GM19372 (cell line): ENCODE data around the gene HOXD11.

Source experiments
- ATAC-seq: cut with Tn5 transposase; IDR thresholded peaks from one replicate; pipeline ENCODE4 v1.9.1; 2021; ENCODE audit warnings: mild to moderate bottlenecking, low read depth, moderate library complexity; ENCODE audit not compliant: unreplicated experiment

The HOXD11 gene

GRCh38 chr2:176106581-176107539 lies at the start of gene HOXD11:
Gene HOXD11, plus strand, starts transcription at chr2:176107280. Its CDS starts 76 bp downstream, at chr2:176107356.
- ATAC-seq: no peak

DNA sequence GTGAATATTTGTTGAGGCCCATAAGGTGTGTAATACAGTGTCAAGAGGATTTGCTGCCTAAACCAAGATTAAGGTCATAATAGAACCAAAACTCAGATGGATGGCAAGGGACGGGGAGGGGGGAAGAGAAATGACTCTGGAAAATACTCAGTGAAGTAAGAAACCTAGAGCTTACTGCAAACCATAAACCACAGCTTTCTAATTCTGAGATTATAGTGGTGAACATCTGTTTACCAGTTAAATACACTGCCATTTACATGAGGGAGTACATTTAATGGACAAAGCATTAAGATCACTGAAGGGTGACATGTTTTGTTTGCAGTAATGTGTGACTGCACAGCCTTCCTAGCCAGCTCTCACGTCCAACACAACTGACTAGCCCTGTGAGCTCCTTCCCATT lies 43.1 kb upstream of the HOXD11 start:
- no peak for ATAC-seq

- ATAC-seq: no peak
Observed at GRCh38 chr2:176066645-176067588, 40.2 kb upstream of the HOXD11 start.

- no peak for ATAC-seq
Observed at GRCh38 chr2:176067589-176068418, 39.3 kb upstream of the HOXD11 start.

DNA sequence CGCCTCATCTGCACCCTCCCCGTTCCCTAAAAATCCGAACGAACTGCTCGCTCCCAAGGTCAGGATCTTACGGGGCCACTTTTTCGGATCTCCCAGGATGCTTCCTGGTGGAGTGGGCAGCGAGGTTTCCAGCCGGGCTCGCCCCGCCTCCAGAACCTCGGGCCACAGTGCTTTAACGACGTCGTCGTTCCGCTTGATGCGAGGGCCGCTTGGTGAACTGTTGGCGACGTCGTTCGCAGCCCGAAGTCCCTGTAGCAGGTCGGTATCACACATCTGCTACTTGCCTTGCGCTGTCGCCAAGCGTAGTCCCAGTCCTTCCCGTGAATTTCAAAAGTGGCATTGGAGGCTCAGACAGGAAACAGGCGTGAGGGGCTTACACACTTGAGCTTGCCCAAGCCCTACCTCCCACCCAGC lies 38.7 kb upstream of the HOXD11 start:
- ATAC-seq: no peak

DNA sequence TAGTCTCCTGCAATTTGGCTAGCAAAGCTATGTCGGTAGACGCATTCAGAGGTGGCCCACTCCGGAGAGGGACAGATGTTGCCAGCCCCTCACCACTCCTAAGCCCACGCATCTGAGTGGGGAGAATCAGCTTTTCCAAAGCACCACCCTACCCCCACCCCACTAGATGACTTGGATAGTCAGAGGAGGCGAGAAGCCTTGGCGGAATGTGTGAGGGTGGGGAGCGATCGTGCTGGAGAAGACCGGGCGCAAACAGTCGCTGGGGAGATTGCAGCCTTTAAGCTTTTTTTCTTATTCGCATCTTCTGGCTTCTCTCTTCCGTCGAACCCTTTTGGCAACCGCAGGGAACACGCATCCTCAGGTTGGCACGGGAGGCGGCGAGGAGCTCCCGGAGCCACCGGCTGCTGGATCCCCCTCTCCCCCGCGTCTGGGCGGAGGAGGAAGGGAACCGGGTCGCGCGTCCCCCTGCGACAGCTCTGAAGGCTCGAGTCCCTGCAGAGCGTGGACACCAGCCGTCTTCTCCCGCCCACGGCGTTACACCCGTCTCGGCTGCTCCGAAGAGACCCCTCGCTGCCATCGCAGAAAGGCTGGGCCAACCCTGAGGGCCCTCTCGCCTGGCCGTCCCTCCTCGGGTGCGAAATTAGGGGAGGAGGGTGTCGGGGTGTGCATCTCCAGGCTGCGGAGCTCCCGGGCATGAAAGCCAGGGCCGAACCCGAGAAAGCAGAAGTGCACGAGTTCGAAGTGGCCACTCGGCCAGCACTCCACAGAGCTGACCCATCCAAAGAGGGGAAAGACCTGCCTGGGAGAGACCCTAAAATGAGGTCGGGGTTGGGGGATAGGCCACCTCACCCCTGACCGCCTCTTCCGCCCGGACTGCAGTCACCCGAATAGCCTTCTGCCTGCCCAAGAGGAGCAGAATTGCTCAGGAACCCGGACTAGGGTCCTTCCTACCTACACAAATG lies 35.5 kb upstream of the HOXD11 start:
- no peak for ATAC-seq

GRCh38 chr2:176072292-176072669 lies 34.8 kb upstream of the HOXD11 start:
- no peak for ATAC-seq

GRCh38 chr2:176072951-176073904 lies 33.9 kb upstream of the HOXD11 start:
- no peak for ATAC-seq

DNA sequence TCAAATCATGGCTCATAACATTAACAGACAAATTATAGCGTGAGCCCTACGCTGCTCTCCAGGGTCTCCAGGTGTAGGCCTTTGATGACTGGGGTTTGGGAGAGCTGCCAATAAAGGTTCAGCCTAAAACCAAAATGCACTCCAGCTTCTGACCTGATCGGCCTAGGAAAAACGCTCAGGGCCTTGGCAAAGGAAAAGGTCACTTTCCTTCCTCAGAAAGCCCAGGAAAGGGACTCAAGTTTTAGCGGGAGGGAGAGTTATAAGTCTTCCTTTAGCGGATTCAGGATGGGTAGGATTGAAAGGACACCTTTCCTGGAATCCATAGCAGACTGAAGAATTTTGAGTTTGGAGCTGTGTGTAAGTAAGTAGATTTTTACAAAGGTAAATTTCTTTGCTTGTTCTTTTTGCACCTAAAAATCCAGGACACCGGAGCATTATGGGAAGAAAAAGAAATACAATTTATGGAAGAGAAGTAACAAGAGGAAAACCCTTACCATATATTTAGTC lies 32.1 kb upstream of the HOXD11 start:
- no peak for ATAC-seq

GRCh38 chr2:176075481-176075880 lies 31.6 kb upstream of the HOXD11 start:
- ATAC-seq: no peak

- ATAC-seq: no peak
Observed at GRCh38 chr2:176076063-176076462, 31.0 kb upstream of the HOXD11 start.

- ATAC-seq: no peak
Observed at GRCh38 chr2:176076796-176077195, 30.3 kb upstream of the HOXD11 start.

DNA sequence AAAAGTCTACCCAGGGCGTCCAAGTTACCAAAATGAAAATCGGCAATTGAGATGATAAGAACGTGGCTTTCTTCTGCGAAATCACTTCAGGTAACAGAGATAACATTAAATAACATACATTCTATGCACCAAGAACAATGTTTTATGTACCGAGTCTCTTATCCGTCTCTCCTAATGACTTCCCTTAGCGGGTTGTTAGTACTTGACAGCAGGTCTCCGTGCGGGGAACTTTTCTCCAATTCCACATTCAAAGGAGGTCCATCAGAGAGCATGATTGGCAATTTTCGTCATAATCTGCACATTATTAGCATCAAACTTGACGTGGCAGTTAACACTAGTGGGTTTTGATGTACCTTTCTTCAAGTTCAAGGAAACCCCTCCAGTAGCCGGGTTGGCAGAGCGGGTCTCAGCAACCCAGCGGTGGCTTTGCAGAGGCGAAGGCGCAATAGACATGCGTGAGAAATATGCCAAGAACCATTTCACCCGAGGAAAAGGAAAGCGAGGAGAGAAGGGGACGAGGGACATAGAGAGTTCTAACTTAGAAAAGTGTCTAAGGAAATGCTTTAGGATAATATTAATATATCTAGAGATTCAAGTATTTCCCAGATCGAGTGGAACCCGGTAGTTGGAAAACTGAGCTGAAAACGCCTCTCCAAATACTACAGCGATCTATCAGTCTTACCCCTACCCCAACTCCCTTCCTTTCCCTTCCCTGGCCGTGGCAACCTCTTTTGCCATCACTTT lies 28.4 kb upstream of the HOXD11 start:
- no peak for ATAC-seq

DNA sequence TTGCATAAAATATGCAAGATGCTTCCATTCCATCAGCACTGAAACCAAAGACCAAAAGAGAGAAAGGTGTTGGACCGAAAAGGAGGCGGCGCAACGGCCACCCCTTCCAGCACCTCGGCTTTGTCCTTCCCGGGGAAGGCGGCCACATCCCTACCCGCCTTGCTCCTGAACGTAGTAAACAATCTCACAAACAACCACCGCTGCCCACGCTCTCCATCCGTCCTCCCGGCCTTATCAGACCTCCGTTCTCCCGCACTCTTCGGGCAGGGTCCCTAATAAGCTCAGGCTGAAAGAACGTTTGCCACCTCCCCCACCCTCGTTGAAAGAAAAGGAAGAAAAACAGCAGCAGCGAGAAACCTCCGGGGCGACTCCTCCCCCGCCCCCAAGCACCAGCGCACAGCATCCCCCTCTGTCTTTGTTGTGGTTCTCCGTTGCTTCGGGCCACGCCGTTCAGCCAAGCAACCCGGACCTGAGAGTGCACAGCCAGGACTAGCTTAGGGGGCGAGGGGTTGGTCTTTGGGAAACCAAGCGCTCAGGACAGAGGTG lies 27.7 kb upstream of the HOXD11 start:
- ATAC-seq: no peak

DNA sequence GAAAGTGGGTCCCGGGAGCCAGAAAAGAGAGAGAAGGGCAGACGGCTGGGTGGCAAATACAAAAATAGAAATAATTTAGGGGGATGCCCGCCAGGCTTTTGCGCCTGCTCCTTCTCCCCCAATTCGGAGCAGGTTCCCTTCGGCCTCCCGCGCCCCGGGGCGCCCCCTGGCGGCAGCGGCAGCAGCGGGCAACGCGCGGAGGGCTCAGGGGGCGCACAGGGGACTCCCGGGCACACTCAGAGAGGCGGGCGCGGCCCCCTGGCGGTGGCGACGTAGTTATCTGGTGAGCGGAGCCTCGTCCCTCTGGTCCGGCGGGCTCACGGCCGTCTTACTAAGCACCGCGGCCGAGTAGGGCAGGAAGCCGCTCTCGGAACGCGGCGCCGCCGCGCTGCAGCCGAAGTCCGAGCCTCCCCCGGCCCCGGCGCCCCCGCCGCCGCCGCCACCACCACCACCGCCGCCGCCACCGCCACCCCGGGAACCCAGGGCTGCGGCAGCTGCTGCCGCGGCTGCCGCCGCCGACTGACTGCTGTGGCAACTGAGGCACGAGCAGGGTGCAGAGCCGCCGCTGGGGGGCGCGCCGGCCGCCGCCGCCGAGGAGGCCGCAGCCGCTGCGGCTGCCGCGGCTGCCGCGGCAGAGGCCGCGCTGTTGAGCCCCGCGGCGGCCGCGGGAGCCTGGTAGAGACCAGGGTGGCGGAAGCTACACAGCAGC lies 27.1 kb upstream of the HOXD11 start:
- no peak for ATAC-seq
